ENCODE data around the gene PGAP3.

Gene PGAP3

DNA sequence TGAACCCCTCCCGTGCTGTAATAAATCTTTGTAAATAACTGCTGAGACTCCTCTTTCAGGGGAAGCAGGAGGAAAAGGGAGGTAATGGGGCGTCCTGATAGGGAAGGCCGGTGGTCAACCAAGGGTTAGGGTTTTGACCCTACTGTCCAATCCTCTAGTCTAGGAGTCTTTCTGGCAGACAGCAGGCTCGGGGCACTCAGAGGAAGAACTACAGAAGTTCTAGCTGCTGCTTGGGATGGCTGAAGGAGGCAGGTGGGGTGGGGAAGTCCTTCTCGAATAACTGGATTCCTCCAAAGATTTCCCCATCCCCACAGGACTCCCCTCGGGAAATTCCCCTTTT lies 51.3 kb downstream of the PGAP3 start:
- DNase-seq: no peak

GRCh38 chr17:39635614-39636176 lies 52.2 kb downstream of the PGAP3 start:
- DNase-seq: no peak

- DNase-seq: peak; percentile 56 to 61
These were observed 53.4 kb downstream of the PGAP3 start for GRCh38 chr17:39634384-39634871.

- DNase-seq: no peak
These were observed 54.2 kb downstream of the PGAP3 start for GRCh38 chr17:39633570-39634183.

DNA sequence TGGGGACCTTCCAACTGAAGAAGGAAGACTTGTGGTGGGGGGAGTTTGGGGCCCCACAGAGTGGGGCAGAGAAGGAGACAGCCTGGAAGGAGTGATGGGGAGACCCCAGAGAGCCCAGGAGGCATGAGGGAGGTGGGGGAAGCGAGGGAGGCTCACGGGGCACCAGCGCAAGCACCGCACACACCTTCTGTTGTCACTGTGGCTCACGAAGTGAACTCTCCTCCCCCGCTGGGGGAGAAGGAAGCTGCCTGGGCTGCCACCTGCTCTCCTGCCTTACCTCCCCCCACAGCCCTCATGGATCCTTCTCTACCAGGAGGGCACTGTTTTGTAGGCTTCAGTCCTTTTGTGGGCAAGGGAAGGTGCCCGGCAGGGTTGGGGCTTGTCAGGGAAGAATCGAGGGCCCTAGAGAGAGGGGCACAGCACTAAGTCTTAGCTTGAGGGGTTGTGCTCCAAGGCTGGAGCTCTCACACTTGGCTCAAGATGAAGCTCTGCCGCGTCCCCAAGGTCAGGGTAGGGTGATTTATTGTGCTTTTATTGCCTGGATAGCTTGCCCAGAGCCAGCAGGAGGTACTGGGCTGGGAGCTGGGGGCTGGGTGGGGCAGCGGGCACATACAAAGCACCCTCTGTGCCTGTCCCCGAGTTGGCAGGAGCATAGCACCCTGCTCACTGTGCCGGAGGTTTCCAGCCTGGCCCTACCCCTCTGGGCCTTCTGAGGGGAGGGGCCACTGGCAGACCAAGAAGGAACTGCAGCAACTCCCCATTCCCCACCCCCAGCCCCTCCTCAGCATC lies 55.5 kb downstream of the PGAP3 start:
- peak in 1 of 2 experiments; percentile 45 for DNase-seq

DNA sequence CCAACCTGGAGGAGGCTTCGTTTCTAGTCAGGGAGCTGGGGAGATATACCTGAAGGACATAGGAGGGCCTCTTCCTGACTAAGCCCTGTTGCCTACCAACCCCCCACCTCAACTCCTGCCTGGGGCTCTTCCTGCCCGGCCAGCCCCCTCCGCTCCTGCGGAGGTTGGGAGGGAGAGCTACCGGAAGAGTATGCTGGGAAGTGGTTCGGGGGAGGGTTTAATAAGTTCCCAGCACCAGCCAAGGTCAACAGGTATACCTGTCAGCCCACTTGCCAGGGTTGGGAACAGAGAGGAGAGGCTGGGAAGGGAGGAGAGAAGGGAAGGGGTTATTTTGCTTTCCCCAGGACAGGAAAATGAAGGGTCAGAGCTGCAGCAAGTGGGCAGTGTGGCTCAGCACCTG lies 56.5 kb downstream of the PGAP3 start:
- DNase-seq: no peak

GRCh38 chr17:39629898-39630297 lies 58.0 kb downstream of the PGAP3 start:
- DNase-seq: no peak

DNA sequence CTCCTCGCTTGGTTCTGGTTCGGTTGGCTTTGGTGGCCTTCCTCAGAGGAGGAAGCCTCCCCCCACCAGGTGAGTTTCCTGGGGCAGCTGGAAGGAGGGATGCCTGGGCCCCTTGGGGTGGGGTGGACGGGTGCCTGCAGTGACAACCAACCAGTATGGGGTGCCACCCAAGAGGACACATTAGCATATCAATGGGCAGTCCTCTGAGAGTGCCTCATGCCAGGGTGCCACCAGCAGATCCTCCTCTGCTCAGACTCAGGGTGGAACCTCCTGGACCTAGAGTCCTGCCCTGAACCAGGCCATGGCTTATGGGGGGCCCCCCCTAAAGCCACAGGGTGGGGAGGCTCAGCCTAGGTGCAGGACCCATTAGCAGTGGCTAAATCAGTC lies 58.4 kb downstream of the PGAP3 start:
- no peak for DNase-seq

GRCh38 chr17:39628655-39629493 lies 59.0 kb downstream of the PGAP3 start:
- DNase-seq: no peak

- DNase-seq: no peak
These were observed 59.9 kb downstream of the PGAP3 start for GRCh38 chr17:39627712-39628516.

DNA sequence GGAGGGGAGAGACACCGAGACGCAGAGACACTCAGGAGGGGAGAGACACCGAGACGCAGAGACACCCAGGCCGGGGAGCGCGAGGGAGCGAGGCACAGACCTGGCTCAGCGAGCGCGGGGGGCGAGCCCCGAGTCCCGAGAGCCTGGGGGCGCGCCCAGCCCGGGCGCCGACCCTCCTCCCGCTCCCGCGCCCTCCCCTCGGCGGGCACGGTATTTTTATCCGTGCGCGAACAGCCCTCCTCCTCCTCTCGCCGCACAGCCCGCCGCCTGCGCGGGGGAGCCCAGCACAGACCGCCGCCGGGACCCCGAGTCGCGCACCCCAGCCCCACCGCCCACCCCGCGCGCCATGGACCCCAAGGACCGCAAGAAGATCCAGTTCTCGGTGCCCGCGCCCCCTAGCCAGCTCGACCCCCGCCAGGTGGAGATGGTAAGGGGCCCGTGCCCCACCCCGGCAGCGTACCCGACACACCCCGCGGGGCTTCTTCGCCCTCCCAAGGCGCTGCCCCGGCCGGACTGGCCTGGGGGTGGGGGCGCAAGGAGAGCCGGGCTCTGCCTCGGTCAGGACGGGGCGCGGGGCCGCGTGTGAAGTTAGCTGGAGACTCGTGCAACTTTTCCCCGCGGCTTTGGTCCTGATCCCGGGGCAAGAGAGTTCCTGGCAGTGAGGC lies 60.7 kb downstream of the PGAP3 start:
- DNase-seq: no peak

- DNase-seq: no peak
These were observed 61.4 kb downstream of the PGAP3 start, which contains the start of gene PPP1R1B for GRCh38 chr17:39626171-39627046. Gene PPP1R1B, plus strand, starts transcription at chr17:39626952. Its CDS starts 441 bp downstream, at chr17:39627393.

DNA sequence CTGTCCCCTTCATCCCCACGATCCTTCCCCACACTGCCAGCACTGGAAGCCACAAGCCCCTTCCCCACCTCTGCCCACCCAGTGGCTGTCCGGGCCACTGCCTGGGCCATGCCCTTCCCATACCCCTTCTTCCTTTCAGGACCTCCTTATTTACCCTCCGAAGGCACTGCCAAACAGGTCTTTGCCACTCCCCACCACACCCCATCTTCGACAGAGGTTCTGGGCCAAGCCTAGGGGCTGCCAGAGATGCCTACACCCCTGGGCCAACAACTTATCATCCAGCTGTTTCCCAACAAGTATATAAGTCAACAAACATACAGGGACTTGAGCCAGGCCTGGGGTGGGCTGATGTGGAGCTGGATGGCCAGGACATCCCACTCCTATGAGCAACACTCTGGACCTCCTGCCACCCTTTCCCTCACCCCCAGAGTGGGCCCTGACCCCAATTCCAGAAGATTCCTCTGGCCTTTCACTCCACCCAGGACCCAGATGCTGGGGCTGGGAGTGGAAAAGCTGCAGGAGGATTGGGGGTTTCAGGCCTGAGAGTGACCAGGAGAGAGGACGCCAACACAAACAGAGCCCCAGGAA lies 62.6 kb downstream of the PGAP3 start:
- DNase-seq: no peak

DNA sequence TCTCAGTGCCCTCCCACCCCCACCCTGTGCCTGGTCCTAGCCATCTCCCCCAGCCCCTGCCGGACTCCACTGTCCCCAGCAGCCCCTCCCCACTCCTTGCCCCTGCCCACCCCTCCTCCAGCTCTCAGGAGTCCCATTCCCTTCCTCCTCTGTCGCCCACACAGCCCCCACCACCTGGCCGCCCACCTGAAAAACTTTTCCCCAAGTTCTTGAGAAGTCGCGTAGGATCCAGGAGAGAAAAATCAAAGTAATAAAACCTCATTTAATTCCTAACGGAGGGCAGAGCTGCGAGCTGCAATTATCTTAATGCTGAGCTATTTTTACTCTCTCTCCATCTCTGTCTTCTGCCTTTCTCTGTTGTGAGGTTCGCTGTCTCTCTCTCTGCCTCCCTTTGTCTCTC lies 63.5 kb downstream of the PGAP3 start:
- DNase-seq: no peak

- peak; percentile 61 to 75 for DNase-seq
These were observed 64.4 kb downstream of the PGAP3 start for GRCh38 chr17:39623356-39623950.

DNA sequence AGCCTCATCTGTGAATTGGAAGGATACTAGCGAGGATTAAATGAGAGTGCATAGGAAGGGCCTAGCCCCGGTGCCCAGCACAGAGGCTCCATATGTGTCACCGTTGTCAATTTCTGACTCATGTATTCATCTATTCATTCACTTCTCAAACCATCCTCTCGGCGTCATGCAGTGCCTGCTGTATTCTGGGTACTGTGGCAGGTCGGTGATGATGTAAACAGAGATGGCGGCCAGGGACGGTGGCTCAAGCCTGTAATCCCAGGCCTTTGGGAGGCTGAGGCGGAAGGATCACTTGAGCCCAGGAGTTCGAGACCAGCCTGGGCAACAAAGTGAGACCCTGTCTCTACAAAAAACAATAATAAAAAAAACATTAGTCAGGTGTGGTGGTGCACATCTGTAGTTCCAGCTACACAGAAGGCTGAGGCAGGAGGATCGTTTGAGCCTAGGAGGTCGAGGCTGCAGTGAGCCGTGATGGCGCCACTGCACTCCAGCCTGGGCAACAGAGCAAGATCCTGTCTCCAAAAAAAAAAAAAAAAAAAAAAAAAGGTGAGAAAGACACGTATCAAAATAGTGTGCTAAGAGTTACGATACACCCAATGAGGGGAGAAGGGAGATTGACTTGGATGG lies 65.4 kb downstream of the PGAP3 start:
- DNase-seq: peak; percentile 66 to 69

- DNase-seq: peak; percentile 80 to 89
These were observed 66.1 kb downstream of the PGAP3 start for GRCh38 chr17:39621523-39622379.
